Heart left ventricle (tissue), 16 donors: ENCODE data around the gene CUL5. TPM values are rescaled to one million over a fixed set of nuclear protein-coding genes. Genes with fewer than 3 reads are reported as not detected.

Source experiments
- ATAC-seq, 4 donors: fragments of 200-7000 bp; cut with Tn5 transposase; one replicate each; pipeline ENCODE4 v1.9.1; 2020 to 2022; ENCODE audit warnings: moderate library complexity in 4 of 4, mild to moderate bottlenecking in 3 of 4, moderate number of reproducible peaks in 1 of 4
- DNase-seq, 5 donors: peaks; one replicate each; pipeline ENCODE4 v3.0.0-alpha.2; 2020
- H3K27ac ChIP-seq, 12 donors: fragments of 200-600 bp; sonication (generic) in 4 of 12; one replicate each; pipeline versions ENCODE4 v1.5.0 to v1.8.0; 2016 to 2022; ENCODE audit warnings: mild to moderate bottlenecking in 2 of 12
- H3K27me3 ChIP-seq, 9 donors: fragments of 200-600 bp; sonication (generic) in 2 of 9; one replicate each; pipeline versions ENCODE4 v1.5.1 to v1.8.0; 2016 to 2022; ENCODE audit warnings: mild to moderate bottlenecking in 3 of 9
- H3K36me3 ChIP-seq, 9 donors: fragments of 200-600 bp; sonication (generic) in 2 of 9; one replicate each; pipeline versions ENCODE4 v1.5.0 to v1.8.0; 2018 to 2022; ENCODE audit warnings: mild to moderate bottlenecking in 2 of 9
- H3K4me1 ChIP-seq, 12 donors: fragments of 200-600 bp; sonication (generic) in 4 of 12; one replicate each; pipeline versions ENCODE4 v1.5.0 to v1.8.0; 2016 to 2022; ENCODE audit warnings: mild to moderate bottlenecking in 3 of 12
- H3K4me3 ChIP-seq, 12 donors: fragments of 200-600 bp; sonication (generic) in 4 of 12; one replicate each; pipeline versions ENCODE4 v1.5.0 to v1.8.0; 2017 to 2022; ENCODE audit warnings: mild to moderate bottlenecking in 9 of 12, moderate library complexity in 4 of 12
- H3K9me3 ChIP-seq, 12 donors: fragments of 200-600 bp; sonication (generic) in 4 of 12; one replicate each; pipeline versions ENCODE4 v1.5.0 to v1.8.0; 2016 to 2022; ENCODE audit warnings: mild to moderate bottlenecking in 1 of 12
- CTCF ChIP-seq, 12 donors: fragments of 200-600 bp; sonication (generic) in 4 of 12; IDR thresholded peaks; one replicate each; pipeline versions ENCODE4 v1.5.0 to v1.8.0; 2018 to 2022; ENCODE audit warnings: antibody characterized with exemption in 12 of 12, mild to moderate bottlenecking in 5 of 12
- POLR2A ChIP-seq, 2 donors: fragments of 450-650 bp; IDR thresholded peaks; one replicate each; pipeline ENCODE4 v1.6.1; 2017; ENCODE audit warnings: antibody characterized with exemption in 2 of 2, mild to moderate bottlenecking in 2 of 2, moderate library complexity in 2 of 2
- WGBS, 4 donors: extraction: QIAGEN DNeasy Blood & Tissue Kit in 2 of 4; methylation state at CpG; one replicate each; pipeline versions ENCODE4 v1.1.5 to v1.1.7; 2013 to 2018; 5-methylcytosine and 5-hydroxymethylcytosine counted together
- intact Hi-C, 10 donors: fragments of 100-400 bp; cut with DNase I; formaldehyde crosslinking; loops; one replicate each; pipeline versions ENCODE4 v1.11.1 to v1.14.2; 2022
- polyA plus RNA-seq, 2 donors: library from polyadenylated mRNA; stranded (reverse); fragments of 200-250 nt; gene quantifications; one replicate each; pipeline ENCODE4 v1.2.3, GENCODE V29; 2013
- total RNA-seq, 9 donors: library from RNA; depleted of rRNA in 2 of 9; stranded (reverse); fragments of >200 nt in 2 of 9; fragmentation: NEBNext Ultra II Directional in 3 of 9; extraction: Animal tissue kit (Norgen Biotek cat#: 25700) in 3 of 9; gene quantifications; one replicate each; pipeline versions ENCODE4 v1.1.0 to v1.2.4, GENCODE V29; 2016 to 2023
- donor health status: ischemic (EF 13 %, LVEDD 7.1; RV severe dilation, severe dysfunction).
- donor health status: healthy with polysubstance abuse.
- donor health status: DM: no; HTN: yes; CAD: no.
- donor health status: DM: no; HTN: no; CAD: no.
- donor health status: ischemic (EF 25% LVEDD 6.9; RV normal size, moderate dysfunction).
- donor health status: ischemic (EF 25% LVEDD 5.7; RV mildly dilated, moderate dysfunction).
- donor health status: healthy.
- donor health status: DM: yes; HTN: yes; CAD: no.
- donor health status: ischemic (EF 35%, LVEDD 5.7; RV mildly dilated, moderate dysfunction).
- donor health status: nonischemic (EF 11% LVEDD 7.7; RV severe dilation, severe dysfunction).
- donor health status: DM: yes; HTN: yes; CAD: no.
- donor health status: PGD.
- donor health status: ischemic (EF 29% LVEDD 5.4; RV normal size, mild dysfunction).
- donor health status: nonischemic (EF 23%, LVEDD 6.1; RV moderate dilation, normal function).

Gene CUL5
- total and polyA plus RNA-seq, 11 donors, result 6.0 to 46.0 (median 35.2) TPM

GRCh38 chr11:108037211-108037610 is 28.5 kb downstream of the CUL5 start:
- ATAC-seq, result no peak
- no peaks in the 10 kb centered on the region for H3K9me3 ChIP-seq
- peaks cover 0 to 24% (median 1%) of the 10 kb centered on the region in 12 donors for H3K4me1 ChIP-seq
- H3K4me3 ChIP-seq, result no peak overlapping the region
- DNase-seq, result no peak
- no peak for TF ChIP-seq CTCF (IDR thresholded peaks at IDR 0.05)
- TF ChIP-seq POLR2A (IDR thresholded peaks at IDR 0.05), result no peak
- no peak overlapping the region for H3K27ac ChIP-seq
- WGBS, 4 donors, result 92 to 96% (median 93%) methylated on average over 2 of the region's 2 CpGs
- peaks cover 0 to 70% (median 51%) of the 10 kb centered on the region in 9 donors for H3K36me3 ChIP-seq
- intact Hi-C loops, result no loop called here
- H3K27me3 ChIP-seq, result no peaks in the 10 kb centered on the region

GRCh38 chr11:108037636-108038035 is 28.9 kb downstream of the CUL5 start:
- DNase-seq, result no peak
- H3K27ac ChIP-seq, result no peak overlapping the region
- intact Hi-C loops, result no loop called here
- no peak for ATAC-seq
- no peaks in the 10 kb centered on the region for H3K27me3 ChIP-seq
- H3K9me3 ChIP-seq, result no peaks in the 10 kb centered on the region
- WGBS, 4 donors, result 87 to 92% (median 89%) methylated on average over 6 of the region's 6 CpGs
- H3K36me3 ChIP-seq, result peaks cover 0 to 74% (median 51%) of the 10 kb centered on the region in 9 donors
- no peak overlapping the region for H3K4me3 ChIP-seq
- H3K4me1 ChIP-seq, result peaks cover 0 to 24% (median 1%) of the 10 kb centered on the region in 12 donors
- TF ChIP-seq POLR2A (IDR thresholded peaks at IDR 0.05) (no peak), CTCF (IDR thresholded peaks at IDR 0.05) (no peak)

GRCh38 chr11:108048269-108048668 is 39.6 kb downstream of the CUL5 start:
- WGBS, 4 donors, result 94 to 100% (median 96%) methylated on average over 1 of the region's 1 CpG
- ATAC-seq, result no peak
- no peak overlapping the region for H3K27ac ChIP-seq
- H3K36me3 ChIP-seq, result peaks cover 0 to 81% (median 51%) of the 10 kb centered on the region in 9 donors
- no peak for DNase-seq
- intact Hi-C loops, result no loop called here
- no peak overlapping the region for H3K4me3 ChIP-seq
- H3K27me3 ChIP-seq, result no peaks in the 10 kb centered on the region
- no peaks in the 10 kb centered on the region for H3K9me3 ChIP-seq
- no peaks in the 10 kb centered on the region for H3K4me1 ChIP-seq
- TF ChIP-seq CTCF (IDR thresholded peaks at IDR 0.05) (no peak), POLR2A (IDR thresholded peaks at IDR 0.05) (no peak)

- intact Hi-C loops, result no loop called here
- H3K36me3 ChIP-seq, result peaks cover 0 to 88% (median 73%) of the 10 kb centered on the region in 9 donors
- no peaks in the 10 kb centered on the region for H3K27me3 ChIP-seq
- no peaks in the 10 kb centered on the region for H3K4me1 ChIP-seq
- no peak overlapping the region for H3K27ac ChIP-seq
- TF ChIP-seq POLR2A (IDR thresholded peaks at IDR 0.05) (no peak), CTCF (IDR thresholded peaks at IDR 0.05) (no peak)
- H3K9me3 ChIP-seq, result no peaks in the 10 kb centered on the region
- H3K4me3 ChIP-seq, result no peak overlapping the region
- 92 to 97% (median 94%) methylated on average over 2 of the region's 2 CpGs for WGBS, 4 donors
- DNase-seq, result no peak
- ATAC-seq, result no peak
Measured at GRCh38 chr11:108062336-108062735, 53.6 kb downstream of the CUL5 start.
